HCT116 (cell line): ENCODE results near the gene NUP188. TPM values are rescaled to one million over a fixed set of nuclear protein-coding genes. Genes with fewer than 3 reads are reported as not detected.

Experiments
- ATAC-seq: fragments of 200-7000 bp; cut with Tn5 transposase; 2 replicates; pipeline ENCODE4 v1.9.1; 2020; ENCODE audit warnings: mild to moderate bottlenecking, moderate library complexity
- BruUV-seq: library from RNA; stranded (reverse); fragments of 400-500 nt; replicated peaks from 2 replicates; lab custom pipeline; 2021; lab: Mats Ljungman, UMichigan
- CTCF ChIA-PET: fragments of 300-600 bp; sonication (Branson Sonifier 250); formaldehyde crosslinking; loops from one replicate; lab custom pipeline; 2021; ENCODE audit warnings: antibody characterized with exemption; lab: Charles Lee
- POLR2A ChIA-PET: fragments of 300-600, 350-600 bp; sonication (Branson Sonifier 250); formaldehyde crosslinking; loops from one replicate; lab custom pipeline; 2021; ENCODE audit warnings: antibody characterized with exemption; lab: Charles Lee
- RAD21 ChIA-PET, 2 experiments: fragments of 300-600 bp; sonication (Branson Sonifier 250); formaldehyde crosslinking; loops; one replicate each; lab custom pipeline; 2023; ENCODE audit warnings: low total read pairs in 2 of 2; ENCODE audit not compliant: uncharacterized antibody in 2 of 2, unreplicated experiment in 2 of 2, low non-redundant PET in 1 of 2; lab: Charles Lee
- DNase-seq: peaks from one replicate; pipeline ENCODE4 v3.0.0-alpha.2; 2010; ENCODE audit warnings: low read depth, low spot score
- H2AFZ ChIP-seq: fragments of 200-600 bp; shearing (Covaris generic), sonication (generic); 2 replicates; pipeline ENCODE4 v1.6.1; 2017; ENCODE audit warnings: low read depth, mixed run types, mixed read lengths, antibody characterized with exemption, low read length; ENCODE audit not compliant: poor library complexity, severe bottlenecking
- H3K27ac ChIP-seq: 2 replicates; pipeline ENCODE4 v1.5.1; 2012; ENCODE audit warnings: low read depth, low read length
- H3K27me3 ChIP-seq: fragments of 200-600 bp; sonication (generic); 2 replicates; pipeline ENCODE4 v1.6.1; 2016; ENCODE audit warnings: mixed run types, low read length, mixed read lengths; ENCODE audit not compliant: insufficient read depth
- H3K36me3 ChIP-seq, 2 experiments: fragments of 200-500 bp in 1 of 2; fragments of 200-600 bp in 1 of 2; sonication (Bioruptor generic) in 1 of 2; sonication (generic) in 1 of 2; 2 replicates each; pipeline versions ENCODE4 v1.5.1 to v1.6.1; 2014 to 2016; ENCODE audit warnings: low read length in 2 of 2, inconsistent platforms in 1 of 2, mixed read lengths in 1 of 2, mixed run types in 1 of 2; ENCODE audit not compliant: insufficient read depth in 2 of 2, control insufficient read depth in 1 of 2
- H3K4me1 ChIP-seq, 2 experiments: fragments of 200-600 bp in 1 of 2; sonication (generic) in 1 of 2; 2 replicates each; pipeline versions ENCODE4 v1.5.1 to v1.6.1; 2012 to 2017; ENCODE audit warnings: low read length in 2 of 2, inconsistent platforms in 1 of 2, mild to moderate bottlenecking in 1 of 2, mixed read lengths in 1 of 2, mixed run types in 1 of 2, moderate library complexity in 1 of 2; ENCODE audit not compliant: insufficient read depth in 2 of 2, control insufficient read depth in 1 of 2
- H3K4me2 ChIP-seq: fragments of 200-600 bp; sonication (generic); 2 replicates; pipeline ENCODE4 v1.6.1; 2017; ENCODE audit warnings: mixed run types, low read length, mixed read lengths
- H3K4me3 ChIP-seq, 2 experiments: fragments of 200-600 bp in 1 of 2; sonication (generic) in 1 of 2; replicated peaks in 1 of 2; 2 replicates each; pipeline ENCODE4 v1.5.1; 2011 to 2016; ENCODE audit warnings: low read length in 2 of 2, control low read depth in 1 of 2, low read depth in 1 of 2, mild to moderate bottlenecking in 1 of 2, mixed read lengths in 1 of 2, mixed run types in 1 of 2
- H3K79me2 ChIP-seq: fragments of 200-600 bp; sonication (generic); 2 replicates; pipeline ENCODE4 v1.6.1; 2017; ENCODE audit warnings: mild to moderate bottlenecking, mixed run types, low read length, moderate library complexity, mixed read lengths; ENCODE audit not compliant: insufficient read depth
- H3K9ac ChIP-seq: fragments of 200-600 bp; sonication (generic); 2 replicates; pipeline ENCODE4 v1.6.1; 2016; ENCODE audit warnings: low read length, mixed read lengths
- H3K9me2 ChIP-seq: fragments of 200-600 bp; sonication (generic), shearing (Covaris generic); 2 replicates; pipeline ENCODE4 v1.6.1; 2017; ENCODE audit warnings: mixed run types, mild to moderate bottlenecking, moderate library complexity; ENCODE audit not compliant: insufficient read depth
- H3K9me3 ChIP-seq, 2 experiments: fragments of 200-500 bp in 1 of 2; fragments of 200-600 bp in 1 of 2; sonication (Bioruptor generic) in 1 of 2; sonication (generic) in 1 of 2; 2 replicates each; pipeline ENCODE4 v1.6.1; 2014 to 2017; ENCODE audit warnings: low read length in 2 of 2, mixed read lengths in 2 of 2, inconsistent platforms in 1 of 2, low read depth in 1 of 2, mild to moderate bottlenecking in 1 of 2, mixed run types in 1 of 2, moderate library complexity in 1 of 2; ENCODE audit not compliant: control insufficient read depth in 1 of 2, insufficient read depth in 1 of 2
- H4K20me1 ChIP-seq: fragments of 200-600 bp; sonication (generic), shearing (Covaris generic); 2 replicates; pipeline ENCODE4 v1.6.1; 2017; ENCODE audit warnings: mixed run types, mild to moderate bottlenecking, moderate library complexity; ENCODE audit not compliant: insufficient read depth
- CEBPB ChIP-seq: IDR thresholded peaks from 2 replicates; pipeline ENCODE4 v1.6.1; 2012; ENCODE audit warnings: low read depth
- EGR1 ChIP-seq: IDR thresholded peaks from 2 replicates; pipeline ENCODE4 v1.6.1; 2012; ENCODE audit warnings: low read depth
- ELF1 ChIP-seq: IDR thresholded peaks from 2 replicates; pipeline ENCODE4 v1.6.1; 2012; ENCODE audit warnings: low read depth, borderline replicate concordance
- EZH2phosphoT487 ChIP-seq: fragments of 200-600 bp; IDR thresholded peaks from 2 replicates; pipeline ENCODE4 v1.6.1; 2018; ENCODE audit warnings: antibody characterized with exemption, borderline replicate concordance
- POLR2A ChIP-seq: IDR thresholded peaks from 2 replicates; pipeline ENCODE4 v1.7.0; 2011; ENCODE audit warnings: borderline replicate concordance; ENCODE audit not compliant: insufficient read depth, insufficient read length; ENCODE audit errors: extremely low read depth
- POLR2AphosphoS5 ChIP-seq: IDR thresholded peaks from 2 replicates; pipeline ENCODE4 v1.6.1; 2011; ENCODE audit warnings: mild to moderate bottlenecking, low read depth, low read length, moderate library complexity
- RAD21 ChIP-seq: IDR thresholded peaks from 2 replicates; pipeline ENCODE4 v1.6.1; 2012; ENCODE audit warnings: low read depth, mild to moderate bottlenecking
- SIN3A ChIP-seq: IDR thresholded peaks from 2 replicates; pipeline ENCODE4 v1.6.1; 2012; ENCODE audit warnings: low read depth
- YY1 ChIP-seq: IDR thresholded peaks from 2 replicates; pipeline ENCODE4 v1.6.1; 2011; ENCODE audit warnings: low read length, low read depth, moderate library complexity, mild to moderate bottlenecking; ENCODE audit not compliant: insufficient replicate concordance; ENCODE audit errors: extremely low read depth
- ZFX ChIP-seq: fragments of 450-650 bp; IDR thresholded peaks from 2 replicates; pipeline ENCODE4 v1.6.1; 2017
- intact Hi-C: fragments of 100-400 bp; cut with micrococcal nuclease; formaldehyde crosslinking; loops from 2 replicates; pipeline ENCODE4 v1.10.0; 2022
- total RNA-seq: library from RNA; stranded (reverse); gene quantifications from one replicate; pipeline ENCODE4 v1.2.1, GENCODE V29; 2021; ENCODE audit not compliant: unreplicated experiment
- TF ChIP-seq, protein P1 (sequence below): IDR thresholded peaks from 2 replicates; pipeline ENCODE4 v1.6.1; 2012

NUP188 gene
- total RNA-seq, 1 experiment from 2014 or later: 115 TPM

DNA sequence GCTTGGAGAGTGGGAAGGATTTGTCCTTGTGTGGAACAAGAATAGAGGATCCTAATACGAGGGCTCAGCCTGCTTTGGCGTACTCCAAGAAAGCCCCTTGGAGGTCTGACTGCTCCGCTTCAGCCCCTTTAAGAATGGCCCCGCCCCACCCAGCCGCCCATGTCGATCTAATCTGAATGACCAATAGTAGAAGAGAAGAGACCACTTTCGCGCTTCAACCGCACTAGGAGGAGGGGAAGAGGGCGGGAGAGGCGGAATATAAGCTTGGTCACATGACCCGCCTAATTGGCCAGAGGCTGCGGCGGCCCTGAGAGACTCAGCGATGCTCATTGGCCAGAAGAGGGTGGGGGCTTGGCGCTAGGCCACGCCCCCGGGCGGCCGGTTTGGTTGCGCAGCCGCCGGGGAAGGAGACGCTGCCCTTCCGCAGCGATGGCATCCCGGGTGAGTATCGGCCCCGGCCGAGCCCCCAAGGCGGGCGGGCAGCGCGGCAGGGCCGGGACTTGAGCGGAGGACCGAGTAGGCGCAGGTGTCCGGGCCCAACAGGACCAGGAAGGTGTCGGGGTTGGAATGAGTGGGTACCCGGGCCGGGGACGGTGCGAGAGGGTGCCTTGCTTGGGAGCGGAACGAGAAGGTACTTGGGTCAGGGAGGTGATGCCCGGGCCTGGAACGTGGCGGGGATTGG is 88.9 kb downstream of the NUP188 start, which contains the start of gene MIGA2:
Gene MIGA2 (plus strand): TSS at position 386 of the 682 bp plus-strand sequence. CDS start 3,969 bp downstream, outside the sequence.
- peak within 1 kb of the TSS; percentile 75 for H3K27ac ChIP-seq
- CTCF ChIA-PET: no interaction called here
- DNase-seq (peak; percentile 98), ATAC-seq (peak; percentile 97)
- intact Hi-C loops: no loop called here
- H3K9me3 ChIP-seq: no peaks in the 10 kb centered on the region
- H3K9me2 ChIP-seq: no peaks in the 10 kb centered on the region
- TF ChIP-seq ZFX: peak; percentile 31; the same call in 1 of the 2 replicates
- TF ChIP-seq POLR2A: peak; percentile 61
- peak; percentile 81 for TF ChIP-seq POLR2AphosphoS5
- TF ChIP-seq, protein P1, sequence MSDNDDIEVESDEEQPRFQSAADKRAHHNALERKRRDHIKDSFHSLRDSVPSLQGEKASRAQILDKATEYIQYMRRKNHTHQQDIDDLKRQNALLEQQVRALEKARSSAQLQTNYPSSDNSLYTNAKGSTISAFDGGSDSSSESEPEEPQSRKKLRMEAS: no peak
- peak within 1 kb of the TSS; percentile 83 for H3K4me2 ChIP-seq
- no peaks in the 10 kb centered on the region for H3K36me3 ChIP-seq
- peaks cover 5% of the 10 kb centered on the region; the same call in 1 of the 2 replicates for H3K79me2 ChIP-seq
- RAD21 ChIA-PET: no interaction called here
- H3K4me1 ChIP-seq: peaks cover 9 to 20% of the 10 kb centered on the region in 2 experiments; a peak in 2 of 4 replicates
- no peaks in the 10 kb centered on the region for H4K20me1 ChIP-seq
- peak within 1 kb of the TSS; percentile 89 for H3K9ac ChIP-seq
- POLR2A ChIA-PET: interaction anchor here (0.7 to 1.9 kb wide), 5 partner anchors 8 to 679 kb away, joined by 3 to 6 read pairs (median 4); partner anchors contain the start of genes DOLPP1 and SH3GLB2
- no TSS peak for BruUV-seq
- H3K27me3 ChIP-seq: no peaks in the 10 kb centered on the region
- peak within 1 kb of the TSS; percentile 28 for H2AFZ ChIP-seq
- H3K4me3 ChIP-seq: peak within 1 kb of the TSS; percentile 96 to 99

DNA sequence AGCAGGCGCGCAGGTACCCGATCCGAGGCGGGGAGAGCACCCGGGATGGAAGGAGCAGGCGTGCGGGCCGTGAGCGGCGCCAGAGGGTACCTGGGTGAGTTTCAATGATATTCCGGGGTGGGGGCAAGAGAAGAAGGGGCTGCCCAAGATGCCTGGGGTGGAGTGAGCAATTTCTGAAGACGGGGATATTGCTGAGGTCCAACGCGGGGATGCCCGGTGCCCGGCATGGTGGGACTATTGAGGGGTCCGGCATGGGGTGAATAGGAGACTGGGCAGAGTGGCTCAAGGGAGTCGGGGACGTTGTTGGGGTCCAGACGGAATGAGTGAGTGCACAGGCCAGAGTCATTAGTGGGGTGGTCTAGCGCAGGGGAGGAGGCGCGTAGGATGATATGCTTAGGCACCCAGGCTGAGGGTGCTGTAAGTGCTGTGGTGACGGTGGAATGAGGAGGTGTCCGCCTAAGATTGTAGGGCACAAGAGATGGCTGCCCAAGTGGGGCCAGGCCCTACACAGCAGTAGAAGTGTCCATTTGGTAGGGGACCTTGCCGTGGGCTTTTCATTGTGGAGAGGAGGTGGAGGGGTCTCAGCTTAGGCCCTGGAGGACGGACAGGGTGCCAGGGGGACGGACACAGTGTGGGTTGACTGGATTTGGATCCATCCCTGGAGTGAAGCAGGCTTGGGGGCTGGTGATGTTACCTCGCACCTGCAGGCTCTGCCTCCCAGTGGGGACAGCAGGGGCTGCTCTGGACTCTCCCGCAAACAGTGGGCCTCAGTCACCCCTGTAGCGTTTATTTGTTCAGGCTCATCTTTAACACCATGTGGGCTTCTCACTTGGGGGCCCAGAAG is 89.6 kb downstream of the NUP188 start:
- no peaks in the 10 kb centered on the region for H4K20me1 ChIP-seq
- no peak for DNase-seq
- H3K27me3 ChIP-seq: no peaks in the 10 kb centered on the region
- RAD21 ChIA-PET: no interaction called here
- H3K79me2 ChIP-seq: peaks cover 5% of the 10 kb centered on the region; the same call in 1 of the 2 replicates
- H3K36me3 ChIP-seq: peaks cover 0 to 4% of the 10 kb centered on the region in 2 experiments; a peak in 1 of 4 replicates
- no peak for ATAC-seq
- H3K4me3 ChIP-seq: peak overlapping the region; percentile 96 to 99
- peak overlapping the region; percentile 83 for H3K4me2 ChIP-seq
- POLR2A ChIA-PET: interaction anchor here (0.7 to 1.9 kb wide), 5 partner anchors 8 to 678 kb away, joined by 3 to 6 read pairs (median 4); partner anchors contain the start of genes DOLPP1 and SH3GLB2
- CTCF ChIA-PET: interaction anchor here (1.7 kb wide), 1 partner anchor 9 kb away, joined by 7 read pairs; the partner anchor contains the start of gene SH3GLB2
- intact Hi-C loops: no loop called here
- BruUV-seq: TSS peak; percentile 62
- peak overlapping the region; percentile 89 for H3K9ac ChIP-seq
- no peak overlapping the region for H2AFZ ChIP-seq
- H3K9me3 ChIP-seq: no peaks in the 10 kb centered on the region
- H3K9me2 ChIP-seq: no peaks in the 10 kb centered on the region
- TF ChIP-seq EZH2phosphoT487 (no peak), EGR1 (no peak), RAD21 (no peak), SIN3A (no peak), ZFX (peak; percentile 26; the same call in 1 of the 2 replicates), YY1 (no peak), ELF1 (no peak), CEBPB (no peak)
- H3K27ac ChIP-seq: peak overlapping the region; percentile 54
- peaks cover 9 to 20% of the 10 kb centered on the region in 2 experiments; a peak in 2 of 4 replicates for H3K4me1 ChIP-seq
